Endothelial cell (in vitro differentiated cells): Measurements from ENCODE around the gene GALK2. TPM values are rescaled to one million over a fixed set of nuclear protein-coding genes. Genes with fewer than 3 reads are reported as not detected.

ENCODE experiments used
- DNase-seq: peaks from one replicate; pipeline ENCODE4 v3.0.0; 2021; ENCODE audit warnings: low spot score
- H3K27ac Mint-ChIP-seq: one replicate; pipeline ENCODE4 v1.8.0; 2021; ENCODE audit warnings: mixed read lengths, inconsistent platforms; ENCODE audit not compliant: unreplicated experiment
- H3K27me3 Mint-ChIP-seq: one replicate; pipeline ENCODE4 v1.8.0; 2021; ENCODE audit warnings: mild to moderate bottlenecking, moderate library complexity, mixed read lengths, inconsistent platforms; ENCODE audit not compliant: unreplicated experiment
- H3K36me3 Mint-ChIP-seq: one replicate; pipeline ENCODE4 v1.8.0; 2021; ENCODE audit warnings: mild to moderate bottlenecking, low read depth, mixed read lengths, inconsistent platforms; ENCODE audit not compliant: unreplicated experiment
- H3K4me1 Mint-ChIP-seq: one replicate; pipeline ENCODE4 v1.8.0; 2021; ENCODE audit warnings: mild to moderate bottlenecking, mixed read lengths, inconsistent platforms; ENCODE audit not compliant: unreplicated experiment
- H3K4me3 Mint-ChIP-seq: one replicate; pipeline ENCODE4 v1.8.0; 2021; ENCODE audit warnings: mild to moderate bottlenecking, mixed read lengths, inconsistent platforms; ENCODE audit not compliant: unreplicated experiment
- H3K9me3 Mint-ChIP-seq: one replicate; pipeline ENCODE4 v1.8.0; 2021; ENCODE audit warnings: mixed read lengths, inconsistent platforms; ENCODE audit not compliant: unreplicated experiment
- total RNA-seq: library from RNA; stranded (reverse); fragmentation: NEBNext Ultra II Directional; extraction: Animal tissue kit (Norgen Biotek cat#: 25700); gene quantifications from one replicate; pipeline ENCODE4 v1.2.1, GENCODE V29; 2021; ENCODE audit not compliant: unreplicated experiment
- TF ChIP-seq, protein P1 (sequence below): fragments of 200-600 bp; sonication (generic); IDR thresholded peaks from one replicate; pipeline ENCODE4 v1.5.0; 2021; ENCODE audit warnings: antibody characterized with exemption; ENCODE audit not compliant: unreplicated experiment

Gene GALK2
- total RNA-seq, 1 donor from 2014 or later = 25.7 TPM

DNA sequence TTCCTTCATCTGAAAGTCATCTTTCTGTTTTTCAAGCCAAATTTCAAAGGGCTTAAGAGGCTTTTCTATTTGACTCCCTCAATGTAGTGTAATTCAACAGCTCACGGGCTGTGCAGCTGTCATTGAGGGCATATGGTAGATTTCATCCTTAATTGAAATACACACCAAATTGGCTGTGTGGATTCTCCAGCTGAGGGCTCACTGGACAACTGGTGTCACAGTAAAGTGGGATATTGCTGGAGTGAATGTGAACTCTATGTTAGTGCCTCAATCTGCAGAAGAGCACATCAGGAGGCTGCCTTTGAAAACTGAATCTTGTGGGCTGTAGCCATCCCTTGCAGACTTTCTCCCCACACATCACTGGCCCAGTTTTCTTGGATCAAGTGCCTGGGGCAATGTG is 120.1 kb downstream of the GALK2 start:
- Mint-ChIP-seq H3K27me3 (peaks cover 3% of the 10 kb centered on the region), H3K4me3 (no peak overlapping the region), H3K27ac (no peak overlapping the region), H3K9me3 (no peaks in the 10 kb centered on the region), H3K36me3 (peaks cover 15% of the 10 kb centered on the region), H3K4me1 (peaks cover 4% of the 10 kb centered on the region)
- TF ChIP-seq, protein P1, sequence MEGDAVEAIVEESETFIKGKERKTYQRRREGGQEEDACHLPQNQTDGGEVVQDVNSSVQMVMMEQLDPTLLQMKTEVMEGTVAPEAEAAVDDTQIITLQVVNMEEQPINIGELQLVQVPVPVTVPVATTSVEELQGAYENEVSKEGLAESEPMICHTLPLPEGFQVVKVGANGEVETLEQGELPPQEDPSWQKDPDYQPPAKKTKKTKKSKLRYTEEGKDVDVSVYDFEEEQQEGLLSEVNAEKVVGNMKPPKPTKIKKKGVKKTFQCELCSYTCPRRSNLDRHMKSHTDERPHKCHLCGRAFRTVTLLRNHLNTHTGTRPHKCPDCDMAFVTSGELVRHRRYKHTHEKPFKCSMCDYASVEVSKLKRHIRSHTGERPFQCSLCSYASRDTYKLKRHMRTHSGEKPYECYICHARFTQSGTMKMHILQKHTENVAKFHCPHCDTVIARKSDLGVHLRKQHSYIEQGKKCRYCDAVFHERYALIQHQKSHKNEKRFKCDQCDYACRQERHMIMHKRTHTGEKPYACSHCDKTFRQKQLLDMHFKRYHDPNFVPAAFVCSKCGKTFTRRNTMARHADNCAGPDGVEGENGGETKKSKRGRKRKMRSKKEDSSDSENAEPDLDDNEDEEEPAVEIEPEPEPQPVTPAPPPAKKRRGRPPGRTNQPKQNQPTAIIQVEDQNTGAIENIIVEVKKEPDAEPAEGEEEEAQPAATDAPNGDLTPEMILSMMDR = no peak
- DNase-seq = no peak

DNA sequence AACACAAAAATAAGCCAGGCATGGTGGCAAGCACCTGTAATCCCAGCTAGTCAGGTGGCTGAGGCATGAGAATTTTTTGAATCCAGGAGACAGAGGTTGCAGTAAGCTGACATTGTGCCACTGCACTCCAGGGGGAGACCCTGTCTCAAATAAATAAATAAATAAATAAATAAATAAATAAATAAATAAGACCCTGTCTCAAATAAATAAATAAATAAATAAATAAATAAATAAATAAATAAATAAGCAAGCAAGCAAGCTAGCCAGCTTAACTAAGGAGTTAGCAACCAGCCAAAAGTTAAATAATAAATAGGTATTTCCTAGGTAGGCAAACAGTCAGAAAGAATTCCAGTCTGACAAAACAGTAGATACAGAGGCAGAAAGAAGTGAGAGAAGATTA is 123.9 kb downstream of the GALK2 start:
- TF ChIP-seq, protein P1 = no peak
- Mint-ChIP-seq H3K4me3 (no peak overlapping the region), H3K4me1 (peaks cover 4% of the 10 kb centered on the region), H3K27ac (no peak overlapping the region), H3K27me3 (peaks cover 3% of the 10 kb centered on the region), H3K36me3 (peaks cover 16% of the 10 kb centered on the region), H3K9me3 (no peaks in the 10 kb centered on the region)
- DNase-seq = no peak

DNA sequence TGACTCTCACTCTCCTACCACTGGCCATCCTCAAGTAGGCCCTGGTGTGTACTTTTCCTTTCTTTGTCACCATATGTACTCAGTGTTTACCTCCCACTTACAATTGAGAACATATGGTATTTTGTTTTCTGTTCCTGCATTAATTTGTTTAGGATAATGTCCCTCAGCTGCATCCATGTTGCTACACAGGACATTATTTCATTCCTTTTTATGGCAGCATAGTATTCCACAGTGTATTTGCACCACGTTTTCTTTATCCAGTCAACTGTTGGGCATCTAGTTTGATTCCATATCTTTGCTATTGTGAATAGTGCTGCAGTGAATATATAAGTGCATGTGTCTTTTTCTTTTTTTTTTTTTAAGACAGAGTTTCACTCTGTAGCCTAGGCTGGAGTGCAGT is 126.2 kb downstream of the GALK2 start:
- H3K36me3 Mint-ChIP-seq = peaks cover 19% of the 10 kb centered on the region
- TF ChIP-seq, protein P1 = no peak
- H3K27ac Mint-ChIP-seq = no peak overlapping the region
- peaks cover 4% of the 10 kb centered on the region for H3K4me1 Mint-ChIP-seq
- H3K4me3 Mint-ChIP-seq = no peak overlapping the region
- no peaks in the 10 kb centered on the region for H3K9me3 Mint-ChIP-seq
- no peak for DNase-seq
- peaks cover 5% of the 10 kb centered on the region for H3K27me3 Mint-ChIP-seq

DNA sequence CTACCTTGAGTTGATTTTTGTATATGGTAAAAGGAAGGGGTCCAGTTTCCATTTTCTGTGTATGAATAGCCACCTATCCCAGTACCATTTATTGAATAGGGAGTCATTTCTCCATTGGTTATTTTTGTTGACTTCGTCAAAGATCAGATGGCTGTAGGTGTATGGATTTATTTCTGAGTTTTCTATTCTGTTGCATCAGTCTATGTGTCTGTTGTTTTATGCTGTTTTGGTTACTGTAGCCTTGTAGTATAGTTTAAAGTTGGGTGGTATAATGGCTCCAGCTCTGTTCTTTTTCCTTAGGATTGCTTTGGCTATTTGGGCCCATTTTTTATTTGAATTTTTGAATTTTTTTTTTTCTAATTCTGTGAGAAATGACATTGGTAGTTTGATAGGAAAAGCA is 127.5 kb downstream of the GALK2 start:
- Mint-ChIP-seq H3K4me3 (no peak overlapping the region), H3K27me3 (peaks cover 5% of the 10 kb centered on the region), H3K27ac (no peak overlapping the region), H3K4me1 (no peaks in the 10 kb centered on the region), H3K36me3 (peaks cover 19% of the 10 kb centered on the region), H3K9me3 (no peaks in the 10 kb centered on the region)
- no peak for DNase-seq
- TF ChIP-seq, protein P1 = no peak

DNA sequence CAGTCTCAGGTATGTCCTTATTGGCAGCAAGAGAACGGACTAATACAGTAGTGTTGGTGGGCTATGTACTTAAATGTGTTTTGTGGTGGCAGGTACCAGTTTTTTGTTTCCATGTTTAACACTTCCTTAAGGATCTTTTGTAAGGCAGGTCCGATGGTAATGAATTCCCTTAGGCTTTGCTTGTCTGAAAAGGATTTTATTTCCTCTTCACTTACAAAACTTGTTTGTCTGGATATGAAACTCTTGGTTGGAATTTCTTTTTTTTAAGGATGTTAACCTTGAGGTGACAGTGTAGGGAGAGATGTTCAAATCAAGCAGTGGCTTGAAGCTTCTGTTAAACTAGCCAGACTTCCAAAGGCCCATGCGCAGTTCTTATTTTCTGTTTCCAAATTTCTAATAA is 130.8 kb downstream of the GALK2 start:
- no peak for DNase-seq
- H3K27ac Mint-ChIP-seq = no peak overlapping the region

More for the DNA sequence above, 130.8 kb downstream of the GALK2 start:
- H3K4me1 Mint-ChIP-seq = peaks cover 9% of the 10 kb centered on the region
- H3K36me3 Mint-ChIP-seq = peaks cover 19% of the 10 kb centered on the region
- H3K4me3 Mint-ChIP-seq = no peak overlapping the region
- H3K27me3 Mint-ChIP-seq = peaks cover 1% of the 10 kb centered on the region
- TF ChIP-seq, protein P1 = no peak
- H3K9me3 Mint-ChIP-seq = no peaks in the 10 kb centered on the region
